Measurements from ENCODE around the gene OBSCN. TPM values are rescaled to one million over a fixed set of nuclear protein-coding genes. Genes with fewer than 3 reads are reported as not detected.
A peak's percentile ranks its signal among the peaks of the same experiment; 100 is the strongest.

The OBSCN gene
- total and polyA plus RNA-seq, 2 of the 4 experiments (the other 2 are of a cell fraction) = 4.1 to 9.5 TPM

- Histone ChIP-seq H3K9me1 (ENCODE audit: insufficient read depth, low read length) (peaks cover 4% of the 10 kb centered on the region; the same call in 1 of the 2 replicates), H2AK9ac (replicated peaks; ENCODE audit: low read depth, low read length, poor library complexity) (peak overlapping the region; percentile 85), H2BK15ac (ENCODE audit: low read depth, low read length) (no peak overlapping the region), H4K20me1 (ENCODE audit: insufficient read depth, low read length) (no peaks in the 10 kb centered on the region), H3K4me2 (ENCODE audit: low read depth, low read length) (no peak overlapping the region), H3K27me3 (ENCODE audit: control insufficient read depth, insufficient read depth, low read length) (no peaks in the 10 kb centered on the region), H4K8ac (ENCODE audit: low read depth in 2 of 2, low read length in 2 of 2) (no peak overlapping the region; a peak in 1 of 4 replicates), H3K23ac (ENCODE audit: low read depth, low read length) (no peak overlapping the region), H2AK5ac (ENCODE audit: low read depth, low read length) (peak overlapping the region; percentile 28; the same call in 1 of the 2 replicates), H3K79me1 (ENCODE audit: low read depth in 1 of 2, low read length in 2 of 2) (peaks cover 5 to 29% of the 10 kb centered on the region in 2 experiments; a peak in 3 of 4 replicates), H3K4me1 (ENCODE audit: control insufficient read depth, insufficient read depth, low read length) (peaks cover 8% of the 10 kb centered on the region), H3K36me3 (ENCODE audit: control insufficient read depth, insufficient read depth, low read length) (peaks cover 47% of the 10 kb centered on the region), H3K18ac (ENCODE audit: low read depth, low read length) (no peak overlapping the region), H3K27ac (ENCODE audit: insufficient read depth, low read length) (no peak overlapping the region), H3K9me3 (ENCODE audit: control insufficient read depth, insufficient read depth, low read length) (no peaks in the 10 kb centered on the region), H3K56ac (ENCODE audit: extremely low read depth, insufficient read depth, low read length) (no peak overlapping the region), H2BK5ac (ENCODE audit: low read depth, low read length, poor library complexity, severe bottlenecking) (no peak overlapping the region), H2BK20ac (ENCODE audit: low read depth, low read length) (no peak overlapping the region), H3K4me3 (ENCODE audit: insufficient read depth, low read depth, low read length) (no peak overlapping the region), H4K91ac (ENCODE audit: insufficient read depth, low read depth, low read length) (no peak overlapping the region), H2AFZ (replicated peaks; ENCODE audit: low read length, poor library complexity) (peak overlapping the region; percentile 93), H2BK120ac (ENCODE audit: low read depth, low read length) (no peak overlapping the region), H3K4ac (ENCODE audit: low read depth, low read length) (peak overlapping the region; percentile 79; the same call in 1 of the 2 replicates), H4K5ac (ENCODE audit: low read depth, low read length) (no peak overlapping the region), H3K14ac (replicated peaks; ENCODE audit: low read depth, low read length) (no peak overlapping the region), H3K9ac (ENCODE audit: low read depth, low read length) (no peak overlapping the region)
- ChIA-PET POLR2A (ENCODE audit: unreplicated experiment) (no interaction called here), CTCF (no interaction called here)
- BruUV-seq (replicated peaks) = TSS peak; percentile 40
- 87% methylated on average over 7 of the region's 25 CpGs; no CpG with 5 or more reads in 1 of the 2 experiments for WGBS, 2 experiments (ENCODE audit: extremely low coverage in 2 of 2, insufficient read length in 1 of 2)
- no peak for TF ChIP-seq CEBPB (IDR thresholded peaks at IDR 0.05; ENCODE audit: low read depth, low read length)
- TF ChIP-seq RFX5 (IDR thresholded peaks at IDR 0.05; ENCODE audit: low read depth, low read length) = no peak
- no peak for TF ChIP-seq RAD21 (IDR thresholded peaks at IDR 0.05; ENCODE audit: low read length)
- TF ChIP-seq ELK1 (IDR thresholded peaks at IDR 0.05; ENCODE audit: borderline replicate concordance, low read depth, low read length) = no peak
- TF ChIP-seq, protein P1, sequence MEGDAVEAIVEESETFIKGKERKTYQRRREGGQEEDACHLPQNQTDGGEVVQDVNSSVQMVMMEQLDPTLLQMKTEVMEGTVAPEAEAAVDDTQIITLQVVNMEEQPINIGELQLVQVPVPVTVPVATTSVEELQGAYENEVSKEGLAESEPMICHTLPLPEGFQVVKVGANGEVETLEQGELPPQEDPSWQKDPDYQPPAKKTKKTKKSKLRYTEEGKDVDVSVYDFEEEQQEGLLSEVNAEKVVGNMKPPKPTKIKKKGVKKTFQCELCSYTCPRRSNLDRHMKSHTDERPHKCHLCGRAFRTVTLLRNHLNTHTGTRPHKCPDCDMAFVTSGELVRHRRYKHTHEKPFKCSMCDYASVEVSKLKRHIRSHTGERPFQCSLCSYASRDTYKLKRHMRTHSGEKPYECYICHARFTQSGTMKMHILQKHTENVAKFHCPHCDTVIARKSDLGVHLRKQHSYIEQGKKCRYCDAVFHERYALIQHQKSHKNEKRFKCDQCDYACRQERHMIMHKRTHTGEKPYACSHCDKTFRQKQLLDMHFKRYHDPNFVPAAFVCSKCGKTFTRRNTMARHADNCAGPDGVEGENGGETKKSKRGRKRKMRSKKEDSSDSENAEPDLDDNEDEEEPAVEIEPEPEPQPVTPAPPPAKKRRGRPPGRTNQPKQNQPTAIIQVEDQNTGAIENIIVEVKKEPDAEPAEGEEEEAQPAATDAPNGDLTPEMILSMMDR (conservative IDR thresholded peaks at IDR 0.05; ENCODE audit: low read depth, low read length) = no peak
- TF ChIP-seq, protein P2, sequence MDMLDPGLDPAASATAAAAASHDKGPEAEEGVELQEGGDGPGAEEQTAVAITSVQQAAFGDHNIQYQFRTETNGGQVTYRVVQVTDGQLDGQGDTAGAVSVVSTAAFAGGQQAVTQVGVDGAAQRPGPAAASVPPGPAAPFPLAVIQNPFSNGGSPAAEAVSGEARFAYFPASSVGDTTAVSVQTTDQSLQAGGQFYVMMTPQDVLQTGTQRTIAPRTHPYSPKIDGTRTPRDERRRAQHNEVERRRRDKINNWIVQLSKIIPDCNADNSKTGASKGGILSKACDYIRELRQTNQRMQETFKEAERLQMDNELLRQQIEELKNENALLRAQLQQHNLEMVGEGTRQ (IDR thresholded peaks at IDR 0.05; ENCODE audit: low read depth, low read length) = no peak
- TF ChIP-seq CHD1 (IDR thresholded peaks at IDR 0.05; ENCODE audit: low read depth, low read length) = no peak
- TF ChIP-seq SMC3 (IDR thresholded peaks at IDR 0.05; ENCODE audit: low read depth, low read length) = no peak
- no peak for DNase-seq
- ATAC-seq (ENCODE audit: low read depth) = no peak
- intact Hi-C loops (cut with micrococcal nuclease) = loop anchor here (2.0 to 10.0 kb wide), 2 partner anchors 48 to 142 kb away; no protein-coding TSS in a partner anchor
- in situ Hi-C loops (cut with MboI; ENCODE audit: low sequenced_read_pairs) = no loop called here
- dilution Hi-C loops (cut with HindIII; ENCODE audit: low sequenced_read_pairs, unreplicated experiment) = no loop called here
Observed at GRCh38 chr1:228276901-228277490, 69.2 kb downstream of the OBSCN start.
